ENCODE results near the gene DONSON. TPM values are rescaled to one million over a fixed set of nuclear protein-coding genes. Genes with fewer than 3 reads are reported as not detected.

DONSON gene
- total and polyA plus RNA-seq, 2 of the 13 experiments (the other 11 are each of a cell fraction or from before 2014, with no cell fraction given) = 35.4 to 63.6 TPM

GRCh38 chr21:33541756-33542639 is 46.5 kb downstream of the DONSON start, which contains the start of gene GART (continued):
- TF ChIP-seq ATRX (CRISPR knock-in tag; IDR thresholded peaks at IDR 0.05; ENCODE audit: borderline replicate concordance) (no peak), IKZF5 (CRISPR knock-in tag; IDR thresholded peaks at IDR 0.05) (peak; percentile 63; the same call in 1 of the 2 replicates), ZNF382 (CRISPR knock-in tag; IDR thresholded peaks at IDR 0.05; ENCODE audit: borderline replicate concordance) (no peak), NR2C2 (CRISPR knock-in tag; IDR thresholded peaks at IDR 0.05; ENCODE audit: borderline replicate concordance) (no peak; the same call in 1 of the 2 replicates), MBNL3 (CRISPR knock-in tag; conservative IDR thresholded peaks at IDR 0.05) (no peak), ZNF101 (CRISPR knock-in tag; IDR thresholded peaks at IDR 0.05; ENCODE audit: borderline replicate concordance, low read depth) (no peak), PAWR (CRISPR knock-in tag; IDR thresholded peaks at IDR 0.05; ENCODE audit: borderline replicate concordance) (no peak), TFE3 (CRISPR knock-in tag; IDR thresholded peaks at IDR 0.05) (no peak), POLR2AphosphoS5 (IDR thresholded peaks at IDR 0.05; ENCODE audit: low read depth, low read length) (peak; percentile 72), ATF7-NPFF (CRISPR knock-in tag; IDR thresholded peaks at IDR 0.05; ENCODE audit: low read depth) (no peak), ZNF775 (CRISPR knock-in tag; IDR thresholded peaks at IDR 0.05; ENCODE audit: borderline replicate concordance) (no peak), SSRP1 (CRISPR knock-in tag; IDR thresholded peaks at IDR 0.05) (peak; percentile 69; the same call in 1 of the 2 replicates), PHF8 (CRISPR knock-in tag; IDR thresholded peaks at IDR 0.05) (peak; percentile 56), SALL1 (CRISPR knock-in tag; IDR thresholded peaks at IDR 0.05) (peak; percentile 43), ZNF362 (CRISPR knock-in tag; IDR thresholded peaks at IDR 0.05; ENCODE audit: borderline replicate concordance) (no peak), PREB (CRISPR knock-in tag; IDR thresholded peaks at IDR 0.05) (0 out of 2 replicates have a peak, but pooled peaks have one; percentile 32), ZFAT (CRISPR knock-in tag; conservative IDR thresholded peaks at IDR 0.05) (no peak), BHLHE40 (IDR thresholded peaks at IDR 0.05; ENCODE audit: low read length) (peak; percentile 49; the same call in 1 of the 2 replicates), ATM (IDR thresholded peaks at IDR 0.05; ENCODE audit: borderline replicate concordance) (no peak), ZNF713 (CRISPR knock-in tag; IDR thresholded peaks at IDR 0.05) (no peak), YY1 (IDR thresholded peaks at IDR 0.05; ENCODE audit: insufficient read depth, insufficient replicate concordance, low read depth, low read length) (no peak), STAT5B (CRISPR knock-in tag; IDR thresholded peaks at IDR 0.05) (no peak), IRF2 (CRISPR knock-in tag; IDR thresholded peaks at IDR 0.05) (no peak), ZSCAN22 (CRISPR knock-in tag; IDR thresholded peaks at IDR 0.05) (peak; percentile 40; the same call in 1 of the 2 replicates), ZNF841 (CRISPR knock-in tag; IDR thresholded peaks at IDR 0.05; ENCODE audit: borderline replicate concordance) (no peak)
